ENCODE measurements around the gene YARS1. TPM values are rescaled to one million over a fixed set of nuclear protein-coding genes. Genes with fewer than 3 reads are reported as not detected.
A peak's percentile ranks its signal among the peaks of the same experiment; 100 is the strongest.

YARS1 gene
- total and polyA plus RNA-seq, 2 of the 13 experiments (the other 11 are each of a cell fraction or from before 2014, with no cell fraction given): 50.1 to 113 TPM

GRCh38 chr1:32817159-32817814 is at the start of gene YARS1, which contains the start of gene S100PBP (continued):
- TF ChIP-seq ZNF318 (CRISPR knock-in tag; IDR thresholded peaks at IDR 0.05) (peak; percentile 93), ZNF343 (CRISPR knock-in tag; IDR thresholded peaks at IDR 0.05) (peak; percentile 84), ATF2 (CRISPR knock-in tag; IDR thresholded peaks at IDR 0.05) (peak; percentile 97), FOXC1 (CRISPR knock-in tag; IDR thresholded peaks at IDR 0.05; ENCODE audit: borderline replicate concordance) (peak; percentile 59; the same call in 1 of the 2 replicates), TIGD3 (CRISPR knock-in tag; IDR thresholded peaks at IDR 0.05; ENCODE audit: borderline replicate concordance) (peak; percentile 48; the same call in 1 of the 2 replicates), ZNF12 (CRISPR knock-in tag; IDR thresholded peaks at IDR 0.05) (peak; percentile 83), PTBP1 (IDR thresholded peaks at IDR 0.05; ENCODE audit: low read depth, low read length, poor library complexity, severe bottlenecking) (peak; percentile 58), LCORL (IDR thresholded peaks at IDR 0.05) (no peak), LCORL (CRISPR knock-in tag; IDR thresholded peaks at IDR 0.05) (peak; percentile 73), SOX13 (IDR thresholded peaks at IDR 0.05) (no peak), SOX13 (CRISPR knock-in tag; conservative IDR thresholded peaks at IDR 0.05 in 1 of 2, IDR thresholded peaks at IDR 0.05 in 1 of 2) (peak in 1 of 2 experiments; percentile 79; a peak in 2 of 4 replicates), ZNF83 (CRISPR knock-in tag; IDR thresholded peaks at IDR 0.05; ENCODE audit: borderline replicate concordance) (peak; percentile 30; the same call in 1 of the 2 replicates), GATA4 (IDR thresholded peaks at IDR 0.05; ENCODE audit: borderline replicate concordance, low read depth) (no peak), TMF1 (CRISPR knock-in tag; IDR thresholded peaks at IDR 0.05; ENCODE audit: low read depth) (peak; percentile 96), SPEN (CRISPR knock-in tag; IDR thresholded peaks at IDR 0.05; ENCODE audit: low read depth) (peak; percentile 94), IKZF5 (CRISPR knock-in tag; IDR thresholded peaks at IDR 0.05) (peak; percentile 96)

Measured in HepG2 (cell line).